ENCODE measurements around the gene PNCK.
"Not testable (repeated sequence)": the region's sequence is repeated elsewhere in the genome, so short reads cannot be mapped to it uniquely, and the experiment has no call there.

The PNCK gene

GRCh38 chrX:153709726-153710674 is 36.4 kb upstream of the PNCK start:
- ChIA-PET CTCF (no interaction called here), POLR2A (no interaction called here)
- no peak for TF ChIP-seq CTCF (IDR thresholded peaks at IDR 0.05; ENCODE audit: control extremely low read depth, extremely low read depth, low read depth, missing control alignments)
- no peak for DNase-seq (ENCODE audit: extremely low spot score)

GRCh38 chrX:153708415-153708814 is 34.8 kb upstream of the PNCK start:
- CTCF ChIA-PET = interaction anchor here (1.2 to 1.9 kb wide), 3 partner anchors 11 to 24 kb away, joined by 4 to 5 read pairs (median 5); no protein-coding TSS in a partner anchor
- POLR2A ChIA-PET = no interaction called here
- TF ChIP-seq CTCF (IDR thresholded peaks at IDR 0.05; ENCODE audit: control extremely low read depth, extremely low read depth, low read depth, missing control alignments) = peak; percentile 42
- no peak for DNase-seq (ENCODE audit: extremely low spot score)

- no peak for TF ChIP-seq CTCF (IDR thresholded peaks at IDR 0.05; ENCODE audit: control extremely low read depth, extremely low read depth, low read depth, missing control alignments)
- DNase-seq (ENCODE audit: extremely low spot score) = no peak
- POLR2A ChIA-PET = no interaction called here
- CTCF ChIA-PET = interaction anchor here (1.2 to 1.9 kb wide), 3 partner anchors 12 to 23 kb away, joined by 4 to 5 read pairs (median 5); no protein-coding TSS in a partner anchor
Observed at GRCh38 chrX:153707406-153707805, 33.8 kb upstream of the PNCK start.

GRCh38 chrX:153706799-153707198 is 33.2 kb upstream of the PNCK start:
- no peak for DNase-seq (ENCODE audit: extremely low spot score)
- no peak for TF ChIP-seq CTCF (IDR thresholded peaks at IDR 0.05; ENCODE audit: control extremely low read depth, extremely low read depth, low read depth, missing control alignments)
- ChIA-PET POLR2A (no interaction called here), CTCF (interaction anchor here (1.2 kb wide), 1 partner anchor 9 kb away, joined by 3 read pairs; no protein-coding TSS in a partner anchor)

- CTCF ChIA-PET = interaction anchor here (1.2 kb wide), 1 partner anchor 10 kb away, joined by 3 read pairs; no protein-coding TSS in a partner anchor
- POLR2A ChIA-PET; DNase-seq (ENCODE audit: extremely low spot score): not testable (repeated sequence)
Observed at GRCh38 chrX:153705403-153706060, 31.9 kb upstream of the PNCK start.

GRCh38 chrX:153704631-153705402 is 31.2 kb upstream of the PNCK start:
- CTCF ChIA-PET = interaction anchor here (1.1 kb wide), 1 partner anchor 37 kb away, joined by 4 read pairs; no protein-coding TSS in a partner anchor
- POLR2A ChIA-PET; DNase-seq (ENCODE audit: extremely low spot score): not testable (repeated sequence)

GRCh38 chrX:153704021-153704526 is 30.5 kb upstream of the PNCK start:
- CTCF ChIA-PET = interaction anchor here (1.1 kb wide), 1 partner anchor 37 kb away, joined by 4 read pairs; no protein-coding TSS in a partner anchor
- TF ChIP-seq CTCF (IDR thresholded peaks at IDR 0.05; ENCODE audit: control extremely low read depth, extremely low read depth, low read depth, missing control alignments) = no peak
- no peak for DNase-seq (ENCODE audit: extremely low spot score)
- POLR2A ChIA-PET = no interaction called here

All from GM10248 (cell line).